Sigmoid colon (tissue), 4 donors: ENCODE data around the gene FAM50A.

Experiments
- CTCF ChIP-seq, 4 experiments: fragments of 450-650 bp in 3 of 4; fragments of 200-600 bp in 1 of 4; IDR thresholded peaks; one replicate each; pipeline ENCODE4 v1.5.1; 2016 to 2019; ENCODE audit warnings: antibody characterized with exemption in 4 of 4, mild to moderate bottlenecking in 3 of 4, moderate library complexity in 2 of 4
- EP300 ChIP-seq, 4 donors: sonication (generic); formaldehyde crosslinking; IDR thresholded peaks; one replicate each; pipeline ENCODE4 v1.6.1; 2017; ENCODE audit warnings: antibody characterized with exemption in 4 of 4
- POLR2A ChIP-seq, 2 donors: fragments of 450-650 bp; IDR thresholded peaks; one replicate each; pipeline ENCODE4 v1.6.1; 2016; ENCODE audit warnings: antibody characterized with exemption in 2 of 2, mild to moderate bottlenecking in 2 of 2, moderate library complexity in 2 of 2
- POLR2AphosphoS5 ChIP-seq, 4 donors: sonication (generic); formaldehyde crosslinking; IDR thresholded peaks; one replicate each; pipeline ENCODE4 v1.6.1; 2017; ENCODE audit warnings: antibody characterized with exemption in 4 of 4

GRCh38 chrX:154429711-154430110 is 14.2 kb upstream of the FAM50A start:
- TF ChIP-seq POLR2A (IDR thresholded peaks at IDR 0.05) (no peak), CTCF (IDR thresholded peaks at IDR 0.05) (no peak), EP300 (IDR thresholded peaks at IDR 0.05) (no peak), POLR2AphosphoS5 (IDR thresholded peaks at IDR 0.05) (no peak)
